ENCODE measurements around the gene GIPR. TPM values are rescaled to one million over a fixed set of nuclear protein-coding genes. Genes with fewer than 3 reads are reported as not detected.

Gene GIPR
- total and polyA plus RNA-seq, 10 of the 15 experiments (the other 5 are each of a cell fraction or from before 2014, with no cell fraction given), result 1.7 to 26.3 (median 13.7) TPM

GRCh38 chr19:45730368-45731288, 62.6 kb downstream of the GIPR start, which contains the start of gene FBXO46 (continued):
- no peak for TF ChIP-seq MAX (IDR thresholded peaks at IDR 0.05; ENCODE audit: low read depth, low read length)
- 0 out of 2 replicates have a peak, but pooled peaks have one; percentile 54 for TF ChIP-seq POLR2AphosphoS2 (IDR thresholded peaks at IDR 0.05; ENCODE audit: low read depth, low read length)
- TF ChIP-seq KLF5 (IDR thresholded peaks at IDR 0.05; ENCODE audit: partially characterized antibody), result peak; percentile 23
- peak; percentile 99 for TF ChIP-seq IKZF1 (conservative IDR thresholded peaks at IDR 0.05)
- TF ChIP-seq MEF2A (IDR thresholded peaks at IDR 0.05; ENCODE audit: insufficient read depth, low read depth, low read length), result 0 out of 2 replicates have a peak, but pooled peaks have one; percentile 9
- TF ChIP-seq, protein P1, sequence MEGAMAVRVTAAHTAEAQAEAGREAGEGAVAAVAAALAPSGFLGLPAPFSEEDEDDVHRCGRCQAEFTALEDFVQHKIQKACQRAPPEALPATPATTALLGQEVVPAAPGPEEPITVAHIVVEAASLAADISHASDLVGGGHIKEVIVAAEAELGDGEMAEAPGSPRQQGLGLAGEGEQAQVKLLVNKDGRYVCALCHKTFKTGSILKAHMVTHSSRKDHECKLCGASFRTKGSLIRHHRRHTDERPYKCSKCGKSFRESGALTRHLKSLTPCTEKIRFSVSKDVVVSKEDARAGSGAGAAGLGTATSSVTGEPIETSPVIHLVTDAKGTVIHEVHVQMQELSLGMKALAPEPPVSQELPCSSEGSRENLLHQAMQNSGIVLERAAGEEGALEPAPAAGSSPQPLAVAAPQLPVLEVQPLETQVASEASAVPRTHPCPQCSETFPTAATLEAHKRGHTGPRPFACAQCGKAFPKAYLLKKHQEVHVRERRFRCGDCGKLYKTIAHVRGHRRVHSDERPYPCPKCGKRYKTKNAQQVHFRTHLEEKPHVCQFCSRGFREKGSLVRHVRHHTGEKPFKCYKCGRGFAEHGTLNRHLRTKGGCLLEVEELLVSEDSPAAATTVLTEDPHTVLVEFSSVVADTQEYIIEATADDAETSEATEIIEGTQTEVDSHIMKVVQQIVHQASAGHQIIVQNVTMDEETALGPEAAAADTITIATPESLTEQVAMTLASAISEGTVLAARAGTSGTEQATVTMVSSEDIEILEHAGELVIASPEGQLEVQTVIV (IDR thresholded peaks at IDR 0.05; ENCODE audit: borderline replicate concordance, partially characterized antibody), result peak; percentile 88
- TF ChIP-seq ZNF622 (IDR thresholded peaks at IDR 0.05), result no peak
- no peak for TF ChIP-seq FOXK2 (IDR thresholded peaks at IDR 0.05)
- TF ChIP-seq ATF7 (IDR thresholded peaks at IDR 0.05; ENCODE audit: low read depth), result peak; percentile 38; the same call in 1 of the 2 replicates
- TF ChIP-seq SPI1 (IDR thresholded peaks at IDR 0.05; ENCODE audit: borderline replicate concordance, insufficient read depth, low read depth, low read length), result no peak
- TF ChIP-seq NR2C1 (IDR thresholded peaks at IDR 0.05), result peak; percentile 85
- TF ChIP-seq SMAD1 (IDR thresholded peaks at IDR 0.05; ENCODE audit: low read depth, partially characterized antibody), result peak; percentile 49
- TF ChIP-seq BMI1 (IDR thresholded peaks at IDR 0.05; ENCODE audit: borderline replicate concordance), result no peak
- TF ChIP-seq NRF1 (conservative IDR thresholded peaks at IDR 0.05; ENCODE audit: low read depth, low read length), result peak; percentile 87
- TF ChIP-seq, protein P2, sequence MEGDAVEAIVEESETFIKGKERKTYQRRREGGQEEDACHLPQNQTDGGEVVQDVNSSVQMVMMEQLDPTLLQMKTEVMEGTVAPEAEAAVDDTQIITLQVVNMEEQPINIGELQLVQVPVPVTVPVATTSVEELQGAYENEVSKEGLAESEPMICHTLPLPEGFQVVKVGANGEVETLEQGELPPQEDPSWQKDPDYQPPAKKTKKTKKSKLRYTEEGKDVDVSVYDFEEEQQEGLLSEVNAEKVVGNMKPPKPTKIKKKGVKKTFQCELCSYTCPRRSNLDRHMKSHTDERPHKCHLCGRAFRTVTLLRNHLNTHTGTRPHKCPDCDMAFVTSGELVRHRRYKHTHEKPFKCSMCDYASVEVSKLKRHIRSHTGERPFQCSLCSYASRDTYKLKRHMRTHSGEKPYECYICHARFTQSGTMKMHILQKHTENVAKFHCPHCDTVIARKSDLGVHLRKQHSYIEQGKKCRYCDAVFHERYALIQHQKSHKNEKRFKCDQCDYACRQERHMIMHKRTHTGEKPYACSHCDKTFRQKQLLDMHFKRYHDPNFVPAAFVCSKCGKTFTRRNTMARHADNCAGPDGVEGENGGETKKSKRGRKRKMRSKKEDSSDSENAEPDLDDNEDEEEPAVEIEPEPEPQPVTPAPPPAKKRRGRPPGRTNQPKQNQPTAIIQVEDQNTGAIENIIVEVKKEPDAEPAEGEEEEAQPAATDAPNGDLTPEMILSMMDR (IDR thresholded peaks at IDR 0.05 in 2 of 3, conservative IDR thresholded peaks at IDR 0.05 in 1 of 3; ENCODE audit: control insufficient read depth in 2 of 3, extremely low read depth in 1 of 3, insufficient read depth in 1 of 3, low read depth in 3 of 3, low read length in 3 of 3), result peak; percentile 28 to 40 (median 35); a peak in 5 of 6 replicates
- no peak for TF ChIP-seq BCL11A (IDR thresholded peaks at IDR 0.05; ENCODE audit: low read depth, low read length)
- TF ChIP-seq, protein P3, sequence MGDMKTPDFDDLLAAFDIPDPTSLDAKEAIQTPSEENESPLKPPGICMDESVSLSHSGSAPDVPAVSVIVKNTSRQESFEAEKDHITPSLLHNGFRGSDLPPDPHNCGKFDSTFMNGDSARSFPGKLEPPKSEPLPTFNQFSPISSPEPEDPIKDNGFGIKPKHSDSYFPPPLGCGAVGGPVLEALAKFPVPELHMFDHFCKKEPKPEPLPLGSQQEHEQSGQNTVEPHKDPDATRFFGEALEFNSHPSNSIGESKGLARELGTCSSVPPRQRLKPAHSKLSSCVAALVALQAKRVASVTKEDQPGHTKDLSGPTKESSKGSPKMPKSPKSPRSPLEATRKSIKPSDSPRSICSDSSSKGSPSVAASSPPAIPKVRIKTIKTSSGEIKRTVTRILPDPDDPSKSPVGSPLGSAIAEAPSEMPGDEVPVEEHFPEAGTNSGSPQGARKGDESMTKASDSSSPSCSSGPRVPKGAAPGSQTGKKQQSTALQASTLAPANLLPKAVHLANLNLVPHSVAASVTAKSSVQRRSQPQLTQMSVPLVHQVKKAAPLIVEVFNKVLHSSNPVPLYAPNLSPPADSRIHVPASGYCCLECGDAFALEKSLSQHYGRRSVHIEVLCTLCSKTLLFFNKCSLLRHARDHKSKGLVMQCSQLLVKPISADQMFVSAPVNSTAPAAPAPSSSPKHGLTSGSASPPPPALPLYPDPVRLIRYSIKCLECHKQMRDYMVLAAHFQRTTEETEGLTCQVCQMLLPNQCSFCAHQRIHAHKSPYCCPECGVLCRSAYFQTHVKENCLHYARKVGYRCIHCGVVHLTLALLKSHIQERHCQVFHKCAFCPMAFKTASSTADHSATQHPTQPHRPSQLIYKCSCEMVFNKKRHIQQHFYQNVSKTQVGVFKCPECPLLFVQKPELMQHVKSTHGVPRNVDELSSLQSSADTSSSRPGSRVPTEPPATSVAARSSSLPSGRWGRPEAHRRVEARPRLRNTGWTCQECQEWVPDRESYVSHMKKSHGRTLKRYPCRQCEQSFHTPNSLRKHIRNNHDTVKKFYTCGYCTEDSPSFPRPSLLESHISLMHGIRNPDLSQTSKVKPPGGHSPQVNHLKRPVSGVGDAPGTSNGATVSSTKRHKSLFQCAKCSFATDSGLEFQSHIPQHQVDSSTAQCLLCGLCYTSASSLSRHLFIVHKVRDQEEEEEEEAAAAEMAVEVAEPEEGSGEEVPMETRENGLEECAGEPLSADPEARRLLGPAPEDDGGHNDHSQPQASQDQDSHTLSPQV (IDR thresholded peaks at IDR 0.05), result no peak
- peak; percentile 24; the same call in 1 of the 2 replicates for TF ChIP-seq MXI1 (IDR thresholded peaks at IDR 0.05; ENCODE audit: low read depth, low read length)
- TF ChIP-seq SRF (IDR thresholded peaks at IDR 0.05; ENCODE audit: low read depth in 2 of 2, low read length in 2 of 2), result peak in 1 of 2 experiments; percentile 77; a peak in 2 of 4 replicates
